ENCODE results near the gene CXCL1. TPM values are rescaled to one million over a fixed set of nuclear protein-coding genes. Genes with fewer than 3 reads are reported as not detected.

The CXCL1 gene
- total RNA-seq, 1 experiment from 2014 or later, result 267 TPM

DNA sequence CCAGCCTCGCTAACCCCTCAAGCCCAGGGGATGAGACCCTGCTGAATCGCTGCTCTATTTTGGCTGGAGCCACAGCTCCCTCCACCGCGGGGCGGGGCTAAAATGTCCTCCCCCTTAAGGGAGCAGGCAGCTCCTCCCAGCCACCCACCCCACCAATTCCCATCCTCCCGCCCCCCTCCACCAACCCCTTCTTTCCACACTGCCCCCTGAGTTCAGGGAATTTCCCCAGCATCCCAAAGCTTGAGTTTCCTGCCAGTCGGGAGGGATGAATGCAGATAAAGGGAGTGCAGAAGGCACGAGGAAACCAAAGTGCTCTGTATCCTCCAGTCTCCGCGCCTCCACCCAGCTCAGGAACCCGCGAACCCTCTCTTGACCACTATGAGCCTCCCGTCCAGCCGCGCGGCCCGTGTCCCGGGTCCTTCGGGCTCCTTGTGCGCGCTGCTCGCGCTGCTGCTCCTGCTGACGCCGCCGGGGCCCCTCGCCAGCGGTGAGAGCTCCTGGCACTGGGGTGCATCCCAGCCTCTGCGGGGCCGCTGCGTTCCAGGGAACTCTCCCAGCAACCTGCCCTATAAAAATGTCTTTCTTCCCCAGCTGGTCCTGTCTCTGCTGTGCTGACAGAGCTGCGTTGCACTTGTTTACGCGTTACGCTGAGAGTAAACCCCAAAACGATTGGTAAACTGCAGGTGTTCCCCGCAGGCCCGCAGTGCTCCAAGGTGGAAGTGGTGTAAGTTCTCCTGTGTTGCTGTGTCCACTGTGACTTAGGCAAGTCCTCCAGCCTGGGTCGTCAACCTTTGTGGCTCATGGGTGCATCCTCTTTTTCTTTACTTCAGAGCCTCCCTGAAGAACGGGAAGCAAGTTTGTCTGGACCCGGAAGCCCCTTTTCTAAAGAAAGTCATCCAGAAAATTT lies 32.6 kb upstream of the CXCL1 start, which contains the start of gene CXCL6:
TSS of gene CXCL6 (plus strand) at position 306 of the 907 bp plus-strand sequence. CDS start at position 379, 73 bp downstream.
- ChIA-PET CTCF (interaction anchor here (0.6 kb wide), 1 partner anchor 175 kb away, joined by 7 read pairs; no protein-coding TSS in a partner anchor), POLR2A (ENCODE audit: unreplicated experiment) (interaction anchor here (0.6 to 1.1 kb wide), 7 partner anchors 23 to 1775 kb away, joined by 3 to 11 read pairs (median 4); no protein-coding TSS in a partner anchor)
- H3K9ac ChIP-seq (ENCODE audit: low read length), result peak within 1 kb of the TSS; percentile 78
- no peaks in the 10 kb centered on the region for H4K20me1 ChIP-seq (ENCODE audit: low read length)
- H2AFZ ChIP-seq (ENCODE audit: low read length), result peak within 1 kb of the TSS; percentile 88
- intact Hi-C loops (cut with micrococcal nuclease), result no loop called here
- no peak for TF ChIP-seq EZH2phosphoT487 (IDR thresholded peaks at IDR 0.05; ENCODE audit: borderline replicate concordance, low read length)
- TF ChIP-seq, protein P1, sequence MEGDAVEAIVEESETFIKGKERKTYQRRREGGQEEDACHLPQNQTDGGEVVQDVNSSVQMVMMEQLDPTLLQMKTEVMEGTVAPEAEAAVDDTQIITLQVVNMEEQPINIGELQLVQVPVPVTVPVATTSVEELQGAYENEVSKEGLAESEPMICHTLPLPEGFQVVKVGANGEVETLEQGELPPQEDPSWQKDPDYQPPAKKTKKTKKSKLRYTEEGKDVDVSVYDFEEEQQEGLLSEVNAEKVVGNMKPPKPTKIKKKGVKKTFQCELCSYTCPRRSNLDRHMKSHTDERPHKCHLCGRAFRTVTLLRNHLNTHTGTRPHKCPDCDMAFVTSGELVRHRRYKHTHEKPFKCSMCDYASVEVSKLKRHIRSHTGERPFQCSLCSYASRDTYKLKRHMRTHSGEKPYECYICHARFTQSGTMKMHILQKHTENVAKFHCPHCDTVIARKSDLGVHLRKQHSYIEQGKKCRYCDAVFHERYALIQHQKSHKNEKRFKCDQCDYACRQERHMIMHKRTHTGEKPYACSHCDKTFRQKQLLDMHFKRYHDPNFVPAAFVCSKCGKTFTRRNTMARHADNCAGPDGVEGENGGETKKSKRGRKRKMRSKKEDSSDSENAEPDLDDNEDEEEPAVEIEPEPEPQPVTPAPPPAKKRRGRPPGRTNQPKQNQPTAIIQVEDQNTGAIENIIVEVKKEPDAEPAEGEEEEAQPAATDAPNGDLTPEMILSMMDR (conservative IDR thresholded peaks at IDR 0.05; ENCODE audit: low read depth, low read length), result no peak
- TF ChIP-seq EZH2 (IDR thresholded peaks at IDR 0.05; ENCODE audit: low read length, unreplicated experiment), result no peak
- peaks cover 11% of the 10 kb centered on the region for H3F3A ChIP-seq (ENCODE audit: low read length, unreplicated experiment)
- H3K79me2 ChIP-seq (ENCODE audit: low read length), result peaks cover 22% of the 10 kb centered on the region
- DNase-seq (peak; percentile 45), ATAC-seq (peak; percentile 56)
- no peaks in the 10 kb centered on the region for H3K9me3 ChIP-seq (ENCODE audit: low read length)
- peak within 1 kb of the TSS; percentile 90 for H3K4me2 ChIP-seq (ENCODE audit: low read length)
- TSS peak; percentile 80 for BruUV-seq (replicated peaks)
- peak within 1 kb of the TSS; percentile 74 for H3K4me3 ChIP-seq (ENCODE audit: low read length)
- peak within 1 kb of the TSS; percentile 62 for H3K27ac ChIP-seq (ENCODE audit: low read length)
- H3K27me3 ChIP-seq (ENCODE audit: low read length), result no peaks in the 10 kb centered on the region
- no peaks in the 10 kb centered on the region for H3K9me2 ChIP-seq (replicated peaks; ENCODE audit: low read length)
- no peaks in the 10 kb centered on the region for H3K36me3 ChIP-seq (ENCODE audit: low read depth, low read length)
- H3K4me1 ChIP-seq (ENCODE audit: insufficient read depth, low read length), result peaks cover 62% of the 10 kb centered on the region

- POLR2A ChIA-PET (ENCODE audit: unreplicated experiment), result interaction anchor here (0.5 kb wide), 1 partner anchor 29 kb away, joined by 3 read pairs; no protein-coding TSS in a partner anchor
- Histone ChIP-seq H3K9me3 (ENCODE audit: low read length) (no peaks in the 10 kb centered on the region), H3K36me3 (ENCODE audit: low read depth, low read length) (no peaks in the 10 kb centered on the region), H4K20me1 (ENCODE audit: low read length) (no peaks in the 10 kb centered on the region), H3K9me2 (replicated peaks; ENCODE audit: low read length) (no peaks in the 10 kb centered on the region), H3K4me3 (ENCODE audit: low read length) (peak overlapping the region; percentile 74; the same call in 1 of the 2 replicates), H3K79me2 (ENCODE audit: low read length) (peaks cover 22% of the 10 kb centered on the region), H3K27me3 (ENCODE audit: low read length) (no peaks in the 10 kb centered on the region), H3F3A (ENCODE audit: low read length, unreplicated experiment) (no peaks in the 10 kb centered on the region), H2AFZ (ENCODE audit: low read length) (no peak overlapping the region), H3K4me1 (ENCODE audit: insufficient read depth, low read length) (peaks cover 69% of the 10 kb centered on the region), H3K27ac (ENCODE audit: low read length) (peak overlapping the region; percentile 62), H3K9ac (ENCODE audit: low read length) (no peak overlapping the region), H3K4me2 (ENCODE audit: low read length) (peak overlapping the region; percentile 90)
- ATAC-seq (no peak), DNase-seq (no peak)
- CTCF ChIA-PET, result no interaction called here
- TF ChIP-seq, protein P1 (conservative IDR thresholded peaks at IDR 0.05; ENCODE audit: low read depth, low read length), result no peak
- no peak for TF ChIP-seq EZH2phosphoT487 (IDR thresholded peaks at IDR 0.05; ENCODE audit: borderline replicate concordance, low read length)
- intact Hi-C loops (cut with micrococcal nuclease), result no loop called here
- BruUV-seq (replicated peaks), result no TSS peak
These were observed 30.1 kb upstream of the CXCL1 start for GRCh38 chr4:73839071-73839470.
